ENCODE data around the gene MNAT1. TPM values are rescaled to one million over a fixed set of nuclear protein-coding genes. Genes with fewer than 3 reads are reported as not detected.
A peak's percentile ranks its signal among the peaks of the same experiment; 100 is the strongest.
"Not testable (repeated sequence)": the region's sequence is repeated elsewhere in the genome, so short reads cannot be mapped to it uniquely, and the experiment has no call there.

Gene MNAT1
- total RNA-seq, 1 donor from 2014 or later, result 25.5 TPM

DNA sequence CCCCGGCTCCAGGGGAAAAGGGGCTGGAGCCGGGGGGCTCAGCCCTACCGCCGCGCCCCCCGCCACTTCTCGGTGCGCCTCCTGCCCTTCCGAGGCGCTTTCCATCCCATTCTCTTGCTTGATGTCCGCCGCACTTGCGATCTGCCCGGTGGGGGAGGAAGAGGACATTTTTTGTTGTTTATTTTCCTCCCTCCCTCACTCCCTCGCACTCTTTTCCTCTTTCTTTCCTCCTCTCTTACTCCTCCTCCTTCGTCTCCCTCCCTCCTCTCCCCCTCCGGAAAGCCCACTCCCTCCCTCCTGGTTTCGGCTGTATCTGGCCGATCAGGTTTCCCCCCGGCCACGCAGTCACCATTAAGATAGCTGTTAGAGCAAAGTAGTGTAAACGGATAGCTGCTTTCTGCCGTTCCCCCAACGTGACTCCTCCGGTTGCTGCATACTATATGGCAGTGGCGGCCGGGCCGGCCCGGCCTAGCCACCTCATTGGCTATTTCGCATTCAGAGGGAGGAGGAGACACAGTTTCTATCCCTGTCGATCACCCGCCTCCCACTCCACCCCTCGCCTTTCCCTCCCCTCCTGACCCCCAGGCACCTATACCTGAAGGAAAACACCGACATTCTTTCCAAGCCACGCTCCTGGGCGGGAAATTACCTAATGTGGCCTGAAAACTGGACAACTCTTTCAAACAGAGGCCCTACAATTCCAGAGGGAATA, 10.5 kb upstream of the MNAT1 start, which contains the start of gene SIX4:
SIX4 (minus strand) TSS at position 445 of the 712 bp plus-strand sequence; CDS start at position 168, 277 bp downstream.
- intact Hi-C loops (cut with DNase I), result no loop called here
- peaks cover 16% of the 10 kb centered on the region for H3K4me1 ChIP-seq
- peaks cover 56% of the 10 kb centered on the region for H3K27me3 ChIP-seq
- peak within 1 kb of the TSS; percentile 21 for H3K27ac ChIP-seq
- peak within 1 kb of the TSS; percentile 68 for H3K4me3 ChIP-seq
- no peaks in the 10 kb centered on the region for H3K36me3 ChIP-seq
- no peak for TF ChIP-seq CTCF (IDR thresholded peaks at IDR 0.05)
- DNase-seq (peak; percentile 80), ATAC-seq (peak; percentile 88)
- no peaks in the 10 kb centered on the region for H3K9me3 ChIP-seq

- H3K4me3 ChIP-seq; H3K9me3 ChIP-seq; H3K27ac ChIP-seq; intact Hi-C loops (cut with DNase I); H3K36me3 ChIP-seq; H3K4me1 ChIP-seq; ATAC-seq; DNase-seq: not testable (repeated sequence)
- peaks cover 29% of the 10 kb centered on the region for H3K27me3 ChIP-seq
Observed at GRCh38 chr14:60731291-60731690, 3.3 kb upstream of the MNAT1 start.

- H3K4me1 ChIP-seq, result peaks cover 12% of the 10 kb centered on the region
- ATAC-seq (no peak), DNase-seq (no peak)
- H3K27ac ChIP-seq, result no peak overlapping the region
- no peaks in the 10 kb centered on the region for H3K36me3 ChIP-seq
- H3K27me3 ChIP-seq, result peaks cover 13% of the 10 kb centered on the region
- H3K9me3 ChIP-seq, result no peaks in the 10 kb centered on the region
- intact Hi-C loops (cut with DNase I), result no loop called here
- TF ChIP-seq CTCF (IDR thresholded peaks at IDR 0.05), result no peak
- H3K4me3 ChIP-seq, result no peak overlapping the region
Observed at GRCh38 chr14:60732840-60733483, 1.6 kb upstream of the MNAT1 start.

- DNase-seq (no peak), ATAC-seq (no peak)
- no peaks in the 10 kb centered on the region for H3K27me3 ChIP-seq
- no peaks in the 10 kb centered on the region for H3K9me3 ChIP-seq
- H3K4me3 ChIP-seq, result peak overlapping the region; percentile 80
- H3K27ac ChIP-seq, result peak overlapping the region; percentile 70
- H3K36me3 ChIP-seq, result no peaks in the 10 kb centered on the region
- no peak for TF ChIP-seq CTCF (IDR thresholded peaks at IDR 0.05)
- peaks cover 12% of the 10 kb centered on the region for H3K4me1 ChIP-seq
- intact Hi-C loops (cut with DNase I), result no loop called here
Observed at GRCh38 chr14:60735416-60735815, 855 bp downstream of the MNAT1 start.

DNA sequence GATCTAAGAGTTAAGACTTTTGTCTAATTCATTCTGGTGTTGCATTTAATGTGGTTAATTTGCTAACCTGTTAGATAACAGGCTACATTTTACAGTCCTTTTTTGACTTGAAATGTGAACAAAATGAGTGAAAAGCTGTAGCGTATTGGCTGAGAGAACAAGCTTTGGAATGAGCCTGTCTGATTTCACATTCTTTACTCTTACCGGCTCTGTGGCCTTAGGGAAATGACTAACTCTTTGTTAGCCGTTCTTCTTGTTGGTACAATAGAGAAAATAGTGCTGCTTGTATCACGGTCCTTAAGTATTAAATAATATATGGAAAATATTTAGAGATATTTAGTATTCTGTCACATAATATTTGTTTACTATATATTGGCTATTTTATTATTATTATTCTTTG, 1.9 kb downstream of the MNAT1 start:
- Histone ChIP-seq H3K27me3 (no peaks in the 10 kb centered on the region), H3K9me3 (no peaks in the 10 kb centered on the region), H3K4me1 (peaks cover 12% of the 10 kb centered on the region), H3K36me3 (no peaks in the 10 kb centered on the region), H3K27ac (no peak overlapping the region), H3K4me3 (peak overlapping the region; percentile 80)
- DNase-seq (no peak), ATAC-seq (no peak)
- intact Hi-C loops (cut with DNase I), result no loop called here
- TF ChIP-seq CTCF (IDR thresholded peaks at IDR 0.05), result no peak

DNA sequence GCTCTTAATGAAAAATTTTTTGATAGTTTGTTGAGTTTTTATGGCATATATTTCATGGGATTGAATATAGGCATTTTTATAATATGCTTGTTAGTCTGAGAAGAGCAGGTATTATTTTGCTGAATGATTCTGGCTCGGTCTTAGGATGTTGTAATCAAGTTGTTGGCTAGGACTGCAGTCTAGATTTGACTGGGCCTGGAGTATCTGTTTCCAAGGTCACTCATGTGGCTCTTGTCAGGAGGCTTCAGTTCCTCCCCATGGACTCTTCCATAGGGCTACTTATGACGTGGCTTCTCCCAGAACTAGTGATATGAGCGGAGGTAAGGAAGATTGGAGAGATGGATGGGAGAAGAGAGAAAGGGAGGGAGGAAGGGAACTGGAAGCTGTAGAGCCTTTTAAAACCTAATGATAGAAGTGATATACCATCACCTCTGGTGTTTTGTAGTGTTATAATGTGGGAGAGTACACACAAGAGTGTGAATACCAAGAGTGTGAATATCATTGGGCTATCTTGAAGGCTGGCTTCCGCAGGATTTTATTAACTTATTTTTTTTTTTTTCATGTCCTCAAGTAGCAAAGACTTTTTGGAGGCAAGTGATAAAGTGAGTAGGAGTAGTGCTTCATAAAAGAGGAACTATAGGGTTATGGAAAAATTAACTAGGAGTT, 4.4 kb downstream of the MNAT1 start:
- DNase-seq (no peak), ATAC-seq (no peak)
- intact Hi-C loops (cut with DNase I), result no loop called here
- Histone ChIP-seq H3K27ac (no peak overlapping the region), H3K36me3 (no peaks in the 10 kb centered on the region), H3K4me3 (no peak overlapping the region), H3K4me1 (peaks cover 12% of the 10 kb centered on the region), H3K27me3 (no peaks in the 10 kb centered on the region), H3K9me3 (no peaks in the 10 kb centered on the region)
- no peak for TF ChIP-seq CTCF (IDR thresholded peaks at IDR 0.05)

All from upper lobe of right lung (tissue), 1 donor.